T-helper 1 cell treated with Interleukin-12 subunit alpha and Interleukin-12 subunit beta and Interleukin-4 antibody, amounts not matched to agents 30 μg/mL and 1 μg/mL, for 36 hours (primary cell): ENCODE data around the gene MLLT3.
A peak's percentile ranks its signal among the peaks of the same experiment; 100 is the strongest.

Source experiments
- H3K27ac Mint-ChIP-seq: one replicate; pipeline ENCODE4 v1.8.0; 2021; ENCODE audit warnings: mild to moderate bottlenecking, mixed read lengths
- H3K27me3 Mint-ChIP-seq: one replicate; pipeline ENCODE4 v1.8.0; 2021; ENCODE audit warnings: low read depth, mixed read lengths
- H3K36me3 Mint-ChIP-seq: one replicate; pipeline ENCODE4 v1.8.0; 2021; ENCODE audit warnings: low read depth, mixed read lengths
- H3K4me1 Mint-ChIP-seq: one replicate; pipeline ENCODE4 v1.8.0; 2021; ENCODE audit warnings: low read depth, mixed read lengths
- H3K4me3 Mint-ChIP-seq: one replicate; pipeline ENCODE4 v1.8.0; 2021; ENCODE audit warnings: mild to moderate bottlenecking, moderate library complexity, mixed read lengths
- H3K9me3 Mint-ChIP-seq: one replicate; pipeline ENCODE4 v1.8.0; 2021; ENCODE audit warnings: mixed read lengths

The MLLT3 gene

DNA sequence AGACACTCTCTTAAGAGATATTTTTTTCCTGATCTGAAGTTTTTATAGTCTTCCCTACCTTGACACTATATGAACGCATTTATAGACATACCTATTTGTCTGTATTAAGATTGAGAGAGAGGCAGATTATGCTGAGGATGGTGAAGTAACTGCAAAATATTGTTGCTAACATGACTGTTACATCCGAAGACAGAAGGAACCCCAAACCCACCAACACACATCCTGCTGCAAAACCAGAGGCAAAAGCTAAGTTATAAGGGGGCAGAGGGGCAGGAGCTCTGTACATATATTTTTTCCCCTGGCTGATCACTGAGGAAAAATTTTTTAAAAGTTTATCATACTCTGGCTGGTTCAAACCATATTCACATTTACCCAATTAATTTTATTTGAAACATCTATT lies 279.0 kb downstream of the MLLT3 start:
- Mint-ChIP-seq H3K27ac (peak overlapping the region; percentile 12), H3K4me1 (peaks cover 11% of the 10 kb centered on the region), H3K4me3 (no peak overlapping the region), H3K27me3 (no peaks in the 10 kb centered on the region), H3K36me3 (peaks cover 34% of the 10 kb centered on the region), H3K9me3 (no peaks in the 10 kb centered on the region)

DNA sequence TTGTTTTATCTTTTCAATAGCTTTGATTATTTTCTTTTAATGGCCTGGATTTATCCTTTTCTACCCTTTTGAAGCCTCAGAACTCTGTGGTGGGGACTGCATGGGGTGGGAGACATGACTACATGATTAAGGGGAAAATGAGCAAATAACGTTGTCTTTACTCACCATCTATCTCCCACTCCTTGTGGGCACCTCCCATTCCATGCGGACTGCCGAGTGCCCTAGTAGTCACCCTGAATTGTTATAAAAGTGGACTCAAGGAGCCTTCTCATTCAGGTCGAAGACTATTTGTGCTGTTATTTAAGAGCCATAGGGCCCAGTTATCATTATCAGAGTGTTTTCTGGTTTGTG lies 281.8 kb downstream of the MLLT3 start:
- peaks cover 15% of the 10 kb centered on the region for H3K4me1 Mint-ChIP-seq
- H3K9me3 Mint-ChIP-seq = peaks cover 4% of the 10 kb centered on the region
- peaks cover 22% of the 10 kb centered on the region for H3K36me3 Mint-ChIP-seq
- H3K4me3 Mint-ChIP-seq = no peak overlapping the region
- H3K27ac Mint-ChIP-seq = no peak overlapping the region
- H3K27me3 Mint-ChIP-seq = no peaks in the 10 kb centered on the region

DNA sequence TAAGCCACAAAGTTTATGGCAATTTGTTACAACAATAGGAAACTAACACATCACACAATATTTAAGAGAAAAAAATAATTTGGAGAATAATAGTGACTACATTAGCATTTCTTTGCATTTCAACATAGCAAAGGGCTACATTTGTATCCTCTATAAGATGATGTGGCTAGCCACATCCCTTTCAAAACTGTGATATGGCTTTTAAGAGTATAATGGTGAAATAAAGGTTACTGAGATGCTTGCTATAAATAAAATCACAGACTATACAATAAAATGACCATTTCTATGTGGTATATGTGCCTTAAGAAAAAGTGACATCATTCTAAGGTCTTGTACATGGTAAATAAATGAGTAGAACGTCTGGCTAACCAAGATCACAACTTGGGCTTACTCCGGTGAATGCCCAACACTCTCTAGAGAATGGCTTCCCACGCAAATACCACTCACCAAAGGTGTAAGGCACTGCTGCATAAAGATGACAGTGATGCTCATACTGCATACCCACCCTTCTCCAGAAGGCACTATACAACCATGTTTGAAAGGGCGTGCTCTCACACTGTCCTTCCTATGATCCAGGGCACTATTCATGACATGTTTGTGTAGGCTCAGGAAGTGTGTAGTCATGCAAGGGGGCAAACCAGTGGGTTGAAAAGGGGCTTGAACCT lies 286.5 kb downstream of the MLLT3 start:
- peaks cover 10% of the 10 kb centered on the region for H3K9me3 Mint-ChIP-seq
- peaks cover 9% of the 10 kb centered on the region for H3K36me3 Mint-ChIP-seq
- no peak overlapping the region for H3K4me3 Mint-ChIP-seq
- no peaks in the 10 kb centered on the region for H3K27me3 Mint-ChIP-seq
- peaks cover 26% of the 10 kb centered on the region for H3K4me1 Mint-ChIP-seq
- no peak overlapping the region for H3K27ac Mint-ChIP-seq

DNA sequence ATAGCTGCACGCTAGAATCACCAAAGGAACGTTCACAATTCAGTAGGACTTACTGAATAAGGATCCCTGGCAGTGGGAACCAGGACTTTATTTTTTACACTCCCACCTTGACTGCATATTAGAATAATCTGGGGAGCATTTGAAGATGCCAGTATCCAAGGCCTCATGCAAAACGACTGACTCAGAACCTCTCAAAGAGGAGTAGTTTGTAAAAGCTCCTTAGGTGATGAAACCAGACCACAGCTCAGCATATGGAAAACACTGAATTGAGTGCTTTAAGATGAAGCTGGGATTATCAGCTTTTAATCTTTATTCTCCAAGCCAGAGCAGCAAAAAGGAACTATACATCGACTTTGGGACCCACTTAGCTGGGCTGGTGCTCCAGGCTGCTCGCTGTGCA lies 288.3 kb downstream of the MLLT3 start:
- Mint-ChIP-seq H3K27me3 (no peaks in the 10 kb centered on the region), H3K4me1 (peaks cover 32% of the 10 kb centered on the region), H3K36me3 (peaks cover 13% of the 10 kb centered on the region), H3K9me3 (peaks cover 14% of the 10 kb centered on the region), H3K27ac (no peak overlapping the region), H3K4me3 (no peak overlapping the region)

GRCh38 chr9:20331095-20331685 lies 291.1 kb downstream of the MLLT3 start:
- H3K27me3 Mint-ChIP-seq = no peaks in the 10 kb centered on the region
- H3K36me3 Mint-ChIP-seq = peaks cover 13% of the 10 kb centered on the region
- H3K4me1 Mint-ChIP-seq = peaks cover 31% of the 10 kb centered on the region
- peak overlapping the region; percentile 62 for H3K27ac Mint-ChIP-seq
- peaks cover 14% of the 10 kb centered on the region for H3K9me3 Mint-ChIP-seq
- no peak overlapping the region for H3K4me3 Mint-ChIP-seq

GRCh38 chr9:20330688-20331087 lies 291.6 kb downstream of the MLLT3 start:
- Mint-ChIP-seq H3K36me3 (peaks cover 13% of the 10 kb centered on the region), H3K27ac (no peak overlapping the region), H3K27me3 (no peaks in the 10 kb centered on the region), H3K9me3 (peaks cover 12% of the 10 kb centered on the region), H3K4me3 (no peak overlapping the region), H3K4me1 (peaks cover 26% of the 10 kb centered on the region)

- H3K9me3 Mint-ChIP-seq = peaks cover 8% of the 10 kb centered on the region
- no peaks in the 10 kb centered on the region for H3K27me3 Mint-ChIP-seq
- H3K27ac Mint-ChIP-seq = no peak overlapping the region
- peaks cover 28% of the 10 kb centered on the region for H3K36me3 Mint-ChIP-seq
- H3K4me1 Mint-ChIP-seq = peaks cover 38% of the 10 kb centered on the region
- H3K4me3 Mint-ChIP-seq = no peak overlapping the region
Measured at GRCh38 chr9:20326516-20326915, 295.8 kb downstream of the MLLT3 start.

DNA sequence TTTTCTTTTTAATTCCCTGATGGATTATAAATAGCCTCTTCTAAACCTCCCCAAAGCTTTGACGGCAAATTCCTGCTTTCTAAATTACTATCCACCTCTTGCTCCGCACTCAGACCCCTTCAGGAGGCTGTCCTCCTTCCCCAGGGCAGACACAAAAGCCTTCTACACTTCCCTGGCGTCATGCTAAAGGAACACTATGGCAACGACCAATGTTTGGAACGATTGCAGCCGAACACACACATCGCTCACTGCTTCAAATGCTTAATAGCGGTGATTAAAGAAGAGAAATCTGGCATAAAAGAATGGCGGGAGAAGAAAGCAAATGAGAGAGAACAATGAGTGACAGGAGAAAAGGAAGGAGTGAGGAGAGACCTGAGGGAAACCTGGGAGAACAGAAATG lies 297.3 kb downstream of the MLLT3 start:
- Mint-ChIP-seq H3K27ac (no peak overlapping the region), H3K9me3 (peaks cover 12% of the 10 kb centered on the region), H3K4me1 (peaks cover 40% of the 10 kb centered on the region), H3K36me3 (peaks cover 34% of the 10 kb centered on the region), H3K27me3 (no peaks in the 10 kb centered on the region), H3K4me3 (no peak overlapping the region)

GRCh38 chr9:20322212-20322611 lies 300.1 kb downstream of the MLLT3 start:
- Mint-ChIP-seq H3K27ac (peak overlapping the region; percentile 91), H3K4me1 (peaks cover 58% of the 10 kb centered on the region), H3K27me3 (no peaks in the 10 kb centered on the region), H3K36me3 (peaks cover 31% of the 10 kb centered on the region), H3K9me3 (peaks cover 7% of the 10 kb centered on the region), H3K4me3 (peak overlapping the region; percentile 69)

GRCh38 chr9:20321423-20322082 lies 300.7 kb downstream of the MLLT3 start:
- Mint-ChIP-seq H3K4me3 (peak overlapping the region; percentile 69), H3K9me3 (peaks cover 7% of the 10 kb centered on the region), H3K27ac (peak overlapping the region; percentile 91)

DNA sequence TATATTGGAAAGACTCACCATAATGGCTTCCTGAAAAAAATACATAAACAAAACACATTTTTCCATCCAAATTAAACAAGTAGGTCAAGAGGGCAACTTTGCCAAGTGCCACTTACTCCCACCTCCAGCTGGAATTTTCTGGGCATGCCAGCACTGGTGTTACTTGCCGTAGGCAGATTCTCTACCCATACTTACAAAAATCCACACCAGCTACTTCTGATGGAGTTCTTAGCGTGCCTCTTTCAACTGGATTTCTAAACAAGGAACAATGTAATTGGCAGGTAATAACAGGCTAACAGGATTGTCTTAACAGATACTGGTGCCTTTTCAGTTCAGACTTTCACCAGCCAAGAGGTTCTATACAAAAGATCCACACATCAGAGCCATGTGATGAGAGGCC lies 301.4 kb downstream of the MLLT3 start:
- Mint-ChIP-seq H3K27me3 (no peaks in the 10 kb centered on the region), H3K4me1 (peaks cover 67% of the 10 kb centered on the region), H3K27ac (peak overlapping the region; percentile 91), H3K9me3 (peaks cover 7% of the 10 kb centered on the region), H3K36me3 (peaks cover 29% of the 10 kb centered on the region), H3K4me3 (peak overlapping the region; percentile 25)

More at GRCh38 chr9:20321423-20322082, 300.7 kb downstream of the MLLT3 start:
- peaks cover 29% of the 10 kb centered on the region for H3K36me3 Mint-ChIP-seq
- H3K4me1 Mint-ChIP-seq = peaks cover 61% of the 10 kb centered on the region
- no peaks in the 10 kb centered on the region for H3K27me3 Mint-ChIP-seq

GRCh38 chr9:20319641-20320337 lies 302.5 kb downstream of the MLLT3 start:
- peak overlapping the region; percentile 44 for H3K4me3 Mint-ChIP-seq

DNA sequence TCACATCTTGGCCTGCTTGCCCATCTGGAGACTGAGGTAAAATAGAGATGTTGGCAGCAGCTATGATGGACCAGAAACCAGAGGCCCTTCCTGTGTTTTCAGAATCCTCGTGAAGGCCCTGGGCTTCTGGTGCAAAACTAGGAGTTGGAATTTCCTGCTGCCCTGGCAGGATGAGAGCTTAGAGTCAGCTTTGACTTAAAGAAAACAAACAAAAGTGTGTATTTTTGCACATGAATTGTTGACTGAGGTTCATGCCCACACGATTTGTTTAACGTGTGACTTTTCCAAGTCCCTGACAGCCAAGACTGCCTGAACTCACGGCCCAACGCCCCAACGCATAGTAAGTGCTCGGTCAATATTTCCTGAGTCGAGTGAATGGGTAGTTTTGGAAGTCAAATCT lies 303.1 kb downstream of the MLLT3 start:
- Mint-ChIP-seq H3K9me3 (peaks cover 4% of the 10 kb centered on the region), H3K4me3 (no peak overlapping the region), H3K27ac (peak overlapping the region; percentile 91), H3K36me3 (peaks cover 21% of the 10 kb centered on the region), H3K27me3 (no peaks in the 10 kb centered on the region), H3K4me1 (peaks cover 75% of the 10 kb centered on the region)

More at GRCh38 chr9:20319641-20320337, 302.5 kb downstream of the MLLT3 start:
- peak overlapping the region; percentile 91 for H3K27ac Mint-ChIP-seq
- H3K27me3 Mint-ChIP-seq = no peaks in the 10 kb centered on the region
- H3K4me1 Mint-ChIP-seq = peaks cover 74% of the 10 kb centered on the region
- peaks cover 25% of the 10 kb centered on the region for H3K36me3 Mint-ChIP-seq
- H3K9me3 Mint-ChIP-seq = peaks cover 7% of the 10 kb centered on the region

- H3K36me3 Mint-ChIP-seq = peaks cover 17% of the 10 kb centered on the region
- peaks cover 4% of the 10 kb centered on the region for H3K9me3 Mint-ChIP-seq
- H3K27me3 Mint-ChIP-seq = no peaks in the 10 kb centered on the region
- peaks cover 79% of the 10 kb centered on the region for H3K4me1 Mint-ChIP-seq
- no peak overlapping the region for H3K4me3 Mint-ChIP-seq
- peak overlapping the region; percentile 61 for H3K27ac Mint-ChIP-seq
Measured at GRCh38 chr9:20317701-20318100, 304.6 kb downstream of the MLLT3 start.
